Liver (tissue), 3 donors: Measurements from ENCODE around the gene ADK.

Experiments used
- EGR1 ChIP-seq, 2 donors: IDR thresholded peaks; 2 replicates each; pipeline ENCODE4 v1.6.1; 2016 to 2018; ENCODE audit warnings: antibody characterized with exemption in 2 of 2, low read depth in 2 of 2
- SP1 ChIP-seq: IDR thresholded peaks from 2 replicates; pipeline ENCODE4 v1.6.1; 2018; ENCODE audit warnings: antibody characterized with exemption, mild to moderate bottlenecking
- YY1 ChIP-seq: IDR thresholded peaks from 2 replicates; pipeline ENCODE4 v1.6.1; 2016; ENCODE audit warnings: antibody characterized with exemption, mild to moderate bottlenecking
- TF ChIP-seq, protein P1 (sequence below): fragments of 150-350 bp; IDR thresholded peaks from 2 replicates; pipeline ENCODE4 v1.5.1; 2017; ENCODE audit warnings: improper control_type of control experiment, low read depth, low read length; ENCODE audit not compliant: missing input control
- donor health status: healthy.
- donor health status: healthy.

DNA sequence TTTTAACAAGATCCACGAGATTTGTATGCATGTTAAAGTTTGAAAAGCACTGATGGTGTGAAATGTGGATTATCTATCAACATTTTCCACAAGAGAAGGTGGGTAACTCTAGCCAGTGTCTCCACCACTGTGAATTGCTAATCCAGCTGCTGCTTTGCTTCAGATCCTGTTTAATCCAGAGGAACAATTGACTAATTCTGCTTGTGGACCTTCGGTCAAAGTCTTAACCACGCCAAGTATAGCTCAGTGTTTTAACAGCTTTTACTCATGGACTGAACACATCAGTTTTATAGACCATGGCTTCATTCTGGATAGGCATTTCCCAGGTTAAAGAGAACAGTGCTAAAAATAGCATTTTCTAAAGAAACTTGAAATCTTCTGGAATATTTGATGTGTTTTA lies 23.5 kb downstream of the ADK start:
- TF ChIP-seq, protein P1, sequence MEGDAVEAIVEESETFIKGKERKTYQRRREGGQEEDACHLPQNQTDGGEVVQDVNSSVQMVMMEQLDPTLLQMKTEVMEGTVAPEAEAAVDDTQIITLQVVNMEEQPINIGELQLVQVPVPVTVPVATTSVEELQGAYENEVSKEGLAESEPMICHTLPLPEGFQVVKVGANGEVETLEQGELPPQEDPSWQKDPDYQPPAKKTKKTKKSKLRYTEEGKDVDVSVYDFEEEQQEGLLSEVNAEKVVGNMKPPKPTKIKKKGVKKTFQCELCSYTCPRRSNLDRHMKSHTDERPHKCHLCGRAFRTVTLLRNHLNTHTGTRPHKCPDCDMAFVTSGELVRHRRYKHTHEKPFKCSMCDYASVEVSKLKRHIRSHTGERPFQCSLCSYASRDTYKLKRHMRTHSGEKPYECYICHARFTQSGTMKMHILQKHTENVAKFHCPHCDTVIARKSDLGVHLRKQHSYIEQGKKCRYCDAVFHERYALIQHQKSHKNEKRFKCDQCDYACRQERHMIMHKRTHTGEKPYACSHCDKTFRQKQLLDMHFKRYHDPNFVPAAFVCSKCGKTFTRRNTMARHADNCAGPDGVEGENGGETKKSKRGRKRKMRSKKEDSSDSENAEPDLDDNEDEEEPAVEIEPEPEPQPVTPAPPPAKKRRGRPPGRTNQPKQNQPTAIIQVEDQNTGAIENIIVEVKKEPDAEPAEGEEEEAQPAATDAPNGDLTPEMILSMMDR: no peak
- TF ChIP-seq SP1: peak; percentile 92
- peak in 1 of 2 donors; percentile 87 for TF ChIP-seq EGR1 (IDR thresholded peaks at IDR 0.05; ENCODE audit: low read depth in 2 of 2)
- TF ChIP-seq YY1: peak; percentile 78
